ENCODE measurements around the gene PC. TPM values are rescaled to one million over a fixed set of nuclear protein-coding genes. Genes with fewer than 3 reads are reported as not detected.
"Not testable (repeated sequence)": the region's sequence is repeated elsewhere in the genome, so short reads cannot be mapped to it uniquely, and the experiment has no call there.

The PC gene
- total and polyA plus RNA-seq, 2 experiments from 2014 or later = 47.4 to 78.1 TPM

GRCh38 chr11:66992041-66992440 lies 33.9 kb upstream of the PC start:
- Histone ChIP-seq H3K4me2 (no peak overlapping the region), H3K9me2 (replicated peaks; ENCODE audit: insufficient read depth) (no peaks in the 10 kb centered on the region), H4K20me1 (ENCODE audit: insufficient read depth, poor library complexity, severe bottlenecking) (no peaks in the 10 kb centered on the region), H3K4me1 (ENCODE audit: insufficient read depth) (no peaks in the 10 kb centered on the region), H3K9me3 (ENCODE audit: low read depth) (no peaks in the 10 kb centered on the region), H3K79me2 (no peaks in the 10 kb centered on the region), H3K27me3 (no peaks in the 10 kb centered on the region), H3K27ac (no peak overlapping the region), H3K4me3 (no peak overlapping the region), H2AFZ (no peak overlapping the region), H3K36me3 (replicated peaks; ENCODE audit: insufficient read depth, low read depth) (no peaks in the 10 kb centered on the region)
- WGBS (ENCODE audit: low lambda C conversion rate, missing lambda C conversion rate) = 84% methylated on average over 2 of the region's 2 CpGs
- TF ChIP-seq CTCF (IDR thresholded peaks at IDR 0.05; ENCODE audit: poor library complexity) = no peak
- TF ChIP-seq EZH2phosphoT487 (IDR thresholded peaks at IDR 0.05; ENCODE audit: low read depth, severe bottlenecking, unreplicated experiment) = no peak
- TF ChIP-seq EZH2 (IDR thresholded peaks at IDR 0.05; ENCODE audit: borderline replicate concordance) = no peak
- DNase-seq (ENCODE audit: low spot score) = no peak

DNA sequence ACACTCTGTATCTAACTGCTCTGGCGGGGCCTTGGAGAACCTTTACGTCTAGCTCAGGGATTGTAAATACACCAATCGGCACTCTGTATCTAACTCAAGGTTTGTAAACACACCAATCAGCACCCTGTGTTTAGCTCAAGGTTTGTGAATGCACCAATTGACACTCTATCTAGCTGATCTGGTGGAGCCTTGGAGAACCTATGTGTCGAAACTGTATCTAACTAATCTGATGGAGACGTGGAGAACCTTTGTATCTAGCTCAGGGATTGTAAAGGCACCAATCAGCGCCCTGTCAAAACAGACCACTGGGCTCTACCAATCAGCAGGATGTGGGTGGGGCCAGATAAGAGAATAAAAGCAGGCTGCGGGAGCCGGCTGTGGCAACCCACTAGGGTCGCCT lies 31.2 kb upstream of the PC start:
- not testable (repeated sequence) for H4K20me1 ChIP-seq (ENCODE audit: insufficient read depth, poor library complexity, severe bottlenecking); H3K79me2 ChIP-seq; H2AFZ ChIP-seq; H3K9me2 ChIP-seq (replicated peaks; ENCODE audit: insufficient read depth); H3K4me3 ChIP-seq; H3K9me3 ChIP-seq (ENCODE audit: low read depth); H3K4me2 ChIP-seq; H3K27ac ChIP-seq; H3K36me3 ChIP-seq (replicated peaks; ENCODE audit: insufficient read depth, low read depth); H3K27me3 ChIP-seq; DNase-seq (ENCODE audit: low spot score); H3K4me1 ChIP-seq (ENCODE audit: insufficient read depth)
- WGBS (ENCODE audit: low lambda C conversion rate, missing lambda C conversion rate) = 90% methylated on average over 9 of the region's 9 CpGs

GRCh38 chr11:66988741-66989140 lies 30.6 kb upstream of the PC start:
- H2AFZ ChIP-seq; H3K27me3 ChIP-seq; H3K9me2 ChIP-seq (replicated peaks; ENCODE audit: insufficient read depth); H3K4me1 ChIP-seq (ENCODE audit: insufficient read depth); H3K27ac ChIP-seq; H3K4me3 ChIP-seq; H3K36me3 ChIP-seq (replicated peaks; ENCODE audit: insufficient read depth, low read depth); H4K20me1 ChIP-seq (ENCODE audit: insufficient read depth, poor library complexity, severe bottlenecking); H3K9me3 ChIP-seq (ENCODE audit: low read depth); H3K4me2 ChIP-seq; DNase-seq (ENCODE audit: low spot score); H3K79me2 ChIP-seq: not testable (repeated sequence)
- 99% methylated on average over 17 of the region's 28 CpGs for WGBS (ENCODE audit: low lambda C conversion rate, missing lambda C conversion rate)

DNA sequence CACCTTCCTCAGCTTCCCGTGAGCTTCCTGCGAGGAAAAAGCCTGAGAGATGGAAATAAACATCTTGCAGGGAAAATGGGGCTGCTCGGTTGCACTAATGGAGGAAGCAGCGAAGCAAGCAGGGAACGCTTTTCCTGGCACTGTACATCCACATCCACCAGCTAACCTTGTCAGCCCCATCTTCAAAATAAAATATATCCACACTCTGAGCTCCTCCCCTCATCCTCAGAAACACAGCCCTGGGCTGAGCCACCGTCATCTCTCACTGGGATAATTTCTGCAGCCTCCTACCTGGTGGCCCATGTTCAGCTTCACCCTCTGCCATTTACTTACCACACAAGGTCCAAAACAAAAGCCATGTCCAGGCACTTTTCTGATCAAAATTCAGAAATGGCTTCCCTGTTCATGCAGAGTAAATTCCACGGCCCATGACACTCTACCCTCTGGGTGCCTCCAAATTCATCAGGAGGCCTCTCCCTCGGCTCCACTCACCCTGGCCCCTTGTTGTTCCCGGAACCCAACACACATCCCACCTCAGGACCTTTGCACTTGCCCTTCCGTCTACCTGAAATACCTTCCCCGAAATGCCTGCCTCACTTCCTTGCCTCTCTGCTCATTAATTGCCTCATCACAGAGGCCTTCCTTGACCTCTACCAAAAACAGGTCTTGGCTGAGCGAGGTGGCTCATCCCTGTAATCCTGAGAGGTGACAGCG lies 29.9 kb upstream of the PC start:
- H3K4me1 ChIP-seq (ENCODE audit: insufficient read depth) = no peaks in the 10 kb centered on the region
- H3K4me2 ChIP-seq = no peak overlapping the region
- H3K27me3 ChIP-seq = no peaks in the 10 kb centered on the region
- no peaks in the 10 kb centered on the region for H4K20me1 ChIP-seq (ENCODE audit: insufficient read depth, poor library complexity, severe bottlenecking)
- no peak overlapping the region for H2AFZ ChIP-seq
- DNase-seq (ENCODE audit: low spot score) = no peak
- H3K9me3 ChIP-seq (ENCODE audit: low read depth) = no peaks in the 10 kb centered on the region
- no peaks in the 10 kb centered on the region for H3K36me3 ChIP-seq (replicated peaks; ENCODE audit: insufficient read depth, low read depth)
- no peak overlapping the region for H3K4me3 ChIP-seq
- 85% methylated on average over 13 of the region's 13 CpGs for WGBS (ENCODE audit: low lambda C conversion rate, missing lambda C conversion rate)
- no peak overlapping the region for H3K27ac ChIP-seq
- H3K9me2 ChIP-seq (replicated peaks; ENCODE audit: insufficient read depth) = no peaks in the 10 kb centered on the region
- TF ChIP-seq EZH2phosphoT487 (IDR thresholded peaks at IDR 0.05; ENCODE audit: low read depth, severe bottlenecking, unreplicated experiment) = no peak
- TF ChIP-seq EZH2 (IDR thresholded peaks at IDR 0.05; ENCODE audit: borderline replicate concordance) = no peak
- no peak for TF ChIP-seq CTCF (IDR thresholded peaks at IDR 0.05; ENCODE audit: poor library complexity)
- H3K79me2 ChIP-seq = no peaks in the 10 kb centered on the region

Data from hepatocyte (in vitro differentiated cells).